Upper lobe of left lung (tissue), 6 donors: Measurements from ENCODE around the gene WASF2. TPM values are rescaled to one million over a fixed set of nuclear protein-coding genes. Genes with fewer than 3 reads are reported as not detected.

Source experiments
- ATAC-seq, 2 donors: fragments of 200-7000 bp; cut with Tn5 transposase; one replicate each; pipeline ENCODE4 v1.9.1; 2022; ENCODE audit warnings: mild to moderate bottlenecking in 2 of 2, moderate library complexity in 2 of 2; ENCODE audit not compliant: low FRiP score in 2 of 2
- DNase-seq, 2 donors: peaks; one replicate each; pipeline ENCODE4 v3.0.0-alpha.2; 2019 to 2020
- H3K27ac ChIP-seq, 4 donors: fragments of 200-600 bp; sonication (generic); one replicate each; pipeline ENCODE4 v1.5.1; 2016 to 2019
- H3K27me3 ChIP-seq, 4 donors: fragments of 200-600 bp; sonication (generic); one replicate each; pipeline ENCODE4 v1.5.1; 2017 to 2019
- H3K36me3 ChIP-seq, 4 donors: fragments of 200-600 bp; sonication (generic); one replicate each; pipeline ENCODE4 v1.5.1; 2016 to 2019
- H3K4me1 ChIP-seq, 4 donors: fragments of 200-600 bp; sonication (generic); one replicate each; pipeline ENCODE4 v1.5.1; 2018 to 2019
- H3K4me3 ChIP-seq, 4 donors: fragments of 200-600 bp; sonication (generic); one replicate each; pipeline ENCODE4 v1.5.1; 2017 to 2019; ENCODE audit warnings: mild to moderate bottlenecking in 2 of 4, moderate library complexity in 1 of 4
- H3K9me3 ChIP-seq, 4 donors: fragments of 200-600 bp; sonication (generic); one replicate each; pipeline ENCODE4 v1.5.1; 2018 to 2019
- CTCF ChIP-seq, 6 experiments: fragments of 450-650 bp in 4 of 6; fragments of 200-600 bp in 2 of 6; sonication (generic) in 2 of 6; IDR thresholded peaks; one replicate each; pipeline ENCODE4 v1.5.1; 2016 to 2019; ENCODE audit warnings: antibody characterized with exemption in 6 of 6
- EP300 ChIP-seq, 4 donors: sonication (generic); formaldehyde crosslinking; IDR thresholded peaks; one replicate each; pipeline ENCODE4 v1.5.1; 2017; ENCODE audit warnings: antibody characterized with exemption in 4 of 4, control low read depth in 2 of 4
- POLR2A ChIP-seq, 4 donors: fragments of 450-650 bp; IDR thresholded peaks; one replicate each; pipeline ENCODE4 v1.5.1; 2016 to 2017; ENCODE audit warnings: antibody characterized with exemption in 4 of 4, mild to moderate bottlenecking in 2 of 4
- POLR2AphosphoS5 ChIP-seq, 2 donors: sonication (generic); formaldehyde crosslinking; IDR thresholded peaks; one replicate each; pipeline ENCODE4 v1.5.1; 2017; ENCODE audit warnings: antibody characterized with exemption in 2 of 2
- whole genome bisulfite sequencing, 2 donors: methylation state at CpG; one replicate each; pipeline ENCODE4 v1.1.5; 2017 to 2018; 5-methylcytosine and 5-hydroxymethylcytosine counted together
- total RNA-seq, 6 donors: library from RNA; depleted of rRNA in 4 of 6; stranded (reverse); fragments of >200 nt in 4 of 6; gene quantifications; one replicate each; pipeline versions ENCODE4 v1.1.0 to v1.2.1, GENCODE V29; 2016 to 2021
- donor health status: DM: no; HTN: no; CAD: no; lungs with moderate emphysema.
- donor health status: DM: no; HTN: yes; CAD: no; lungs with severe emphysema.

The WASF2 gene
- total RNA-seq, 6 donors from 2014 or later: 53.4 to 158 (median 62.2) TPM

GRCh38 chr1:27429029-27429425 is 60.9 kb downstream of the WASF2 start:
- peaks cover 74 to 87% (median 82%) of the 10 kb centered on the region in 4 donors for H3K4me1 ChIP-seq
- peak overlapping the region in 1 of 4 donors; percentile 18 for H3K4me3 ChIP-seq

GRCh38 chr1:27428316-27429028 is 61.5 kb downstream of the WASF2 start:
- 39% methylated on average over 17 of the region's 17 CpGs for WGBS, 2 donors
- Histone ChIP-seq H3K4me1 (peaks cover 71 to 86% (median 79%) of the 10 kb centered on the region in 4 donors), H3K36me3 (peaks cover 0 to 27% (median 3%) of the 10 kb centered on the region in 4 donors), H3K27ac (peak overlapping the region; percentile 79 to 87 (median 82)), H3K27me3 (no peaks in the 10 kb centered on the region), H3K9me3 (no peaks in the 10 kb centered on the region), H3K4me3 (peak overlapping the region in 3 of 4 donors; percentile 3 to 24 (median 18))
- DNase-seq (no peak), ATAC-seq (peak; percentile 14 to 48)
- TF ChIP-seq POLR2AphosphoS5 (IDR thresholded peaks at IDR 0.05) (peak in 1 of 2 donors; percentile 62), POLR2A (IDR thresholded peaks at IDR 0.05) (no peak)

More at GRCh38 chr1:27429029-27429425, 60.9 kb downstream of the WASF2 start:
- H3K36me3 ChIP-seq: peaks cover 0 to 27% (median 3%) of the 10 kb centered on the region in 4 donors
- no peak for TF ChIP-seq POLR2A (IDR thresholded peaks at IDR 0.05)
- H3K27me3 ChIP-seq: no peaks in the 10 kb centered on the region
- peak overlapping the region; percentile 79 to 87 (median 82) for H3K27ac ChIP-seq
- WGBS, 2 donors: 26 to 32% methylated on average over 2 of the region's 2 CpGs
- no peaks in the 10 kb centered on the region for H3K9me3 ChIP-seq
- no peak for DNase-seq
- ATAC-seq: no peak

GRCh38 chr1:27427816-27428315 is 62.1 kb downstream of the WASF2 start:
- H3K27me3 ChIP-seq: no peaks in the 10 kb centered on the region
- H3K4me1 ChIP-seq: peaks cover 65 to 84% (median 74%) of the 10 kb centered on the region in 4 donors
- H3K4me3 ChIP-seq: peak overlapping the region in 3 of 4 donors; percentile 3 to 24 (median 18)
- H3K27ac ChIP-seq: peak overlapping the region; percentile 79 to 87 (median 82)
- DNase-seq (no peak), ATAC-seq (no peak)
- H3K36me3 ChIP-seq: peaks cover 0 to 27% (median 3%) of the 10 kb centered on the region in 4 donors
- H3K9me3 ChIP-seq: no peaks in the 10 kb centered on the region
- 55 to 66% methylated on average over 2 of the region's 2 CpGs for WGBS, 2 donors
- TF ChIP-seq EP300 (IDR thresholded peaks at IDR 0.05): no peak
- TF ChIP-seq POLR2A (IDR thresholded peaks at IDR 0.05): no peak
- TF ChIP-seq CTCF (IDR thresholded peaks at IDR 0.05): no peak
- no peak for TF ChIP-seq POLR2AphosphoS5 (IDR thresholded peaks at IDR 0.05)

- Histone ChIP-seq H3K27me3 (no peaks in the 10 kb centered on the region), H3K27ac (peak overlapping the region; percentile 79 to 87 (median 82)), H3K4me3 (peak overlapping the region in 1 of 4 donors; percentile 24), H3K4me1 (peaks cover 61 to 85% (median 72%) of the 10 kb centered on the region in 4 donors), H3K36me3 (peaks cover 0 to 27% (median 3%) of the 10 kb centered on the region in 4 donors), H3K9me3 (no peaks in the 10 kb centered on the region)
- TF ChIP-seq POLR2A (IDR thresholded peaks at IDR 0.05) (no peak), POLR2AphosphoS5 (IDR thresholded peaks at IDR 0.05) (no peak), CTCF (IDR thresholded peaks at IDR 0.05) (no peak), EP300 (IDR thresholded peaks at IDR 0.05) (no peak)
- DNase-seq (no peak), ATAC-seq (peak in 1 of 2 donors; percentile 43)
- 60 to 63% methylated on average over 2 of the region's 2 CpGs for WGBS, 2 donors
Observed at GRCh38 chr1:27427329-27427728, 62.6 kb downstream of the WASF2 start.

GRCh38 chr1:27423709-27424108 is 66.3 kb downstream of the WASF2 start:
- H3K4me3 ChIP-seq: no peak overlapping the region
- H3K27ac ChIP-seq: no peak overlapping the region
- peaks cover 0 to 28% (median 3%) of the 10 kb centered on the region in 4 donors for H3K36me3 ChIP-seq
- H3K4me1 ChIP-seq: peaks cover 60 to 78% (median 67%) of the 10 kb centered on the region in 4 donors
- ATAC-seq: no peak
- no peaks in the 10 kb centered on the region for H3K27me3 ChIP-seq
- 83 to 85% methylated on average over 4 of the region's 4 CpGs for WGBS, 2 donors
- TF ChIP-seq POLR2A (IDR thresholded peaks at IDR 0.05) (no peak), POLR2AphosphoS5 (IDR thresholded peaks at IDR 0.05) (no peak), EP300 (IDR thresholded peaks at IDR 0.05) (no peak), CTCF (IDR thresholded peaks at IDR 0.05) (no peak)
- no peak for DNase-seq
- no peaks in the 10 kb centered on the region for H3K9me3 ChIP-seq
